ENCODE results near the gene KDR. TPM values are rescaled to one million over a fixed set of nuclear protein-coding genes. Genes with fewer than 3 reads are reported as not detected.

The KDR gene
- polyA plus RNA-seq, 1 experiment, result not detected

GRCh38 chr4:55154933-55155332, 29.5 kb upstream of the KDR start:
- ChIA-PET CTCF (no interaction called here), POLR2A (no interaction called here)
- TF ChIP-seq CTCF (IDR thresholded peaks at IDR 0.05; ENCODE audit: insufficient read depth, low read depth, low read length), result no peak
- Histone ChIP-seq H3K27me3 (ENCODE audit: control insufficient read depth, insufficient read depth, low read length) (peaks cover 2% of the 10 kb centered on the region; the same call in 1 of the 2 replicates), H3K36me3 (ENCODE audit: control insufficient read depth, insufficient read depth, low read length) (no peaks in the 10 kb centered on the region), H3K4me3 (ENCODE audit: low read depth, low read length) (no peak overlapping the region)
- DNase-seq (ENCODE audit: low read depth), result no peak

GRCh38 chr4:55154290-55154880, 29.0 kb upstream of the KDR start:
- ChIA-PET CTCF (no interaction called here), POLR2A (no interaction called here)
- Histone ChIP-seq H3K36me3 (ENCODE audit: control insufficient read depth, insufficient read depth, low read length) (no peaks in the 10 kb centered on the region), H3K27me3 (ENCODE audit: control insufficient read depth, insufficient read depth, low read length) (peaks cover 2% of the 10 kb centered on the region; the same call in 1 of the 2 replicates), H3K4me3 (ENCODE audit: low read depth, low read length) (no peak overlapping the region)
- no peak for DNase-seq (ENCODE audit: low read depth)
- TF ChIP-seq CTCF (IDR thresholded peaks at IDR 0.05; ENCODE audit: insufficient read depth, low read depth, low read length), result no peak

GRCh38 chr4:55143858-55144257, 18.5 kb upstream of the KDR start:
- no peak for DNase-seq (ENCODE audit: low read depth)
- H3K27me3 ChIP-seq (ENCODE audit: control insufficient read depth, insufficient read depth, low read length), result no peaks in the 10 kb centered on the region; the same call in 1 of the 2 replicates
- CTCF ChIA-PET, result no interaction called here
- H3K36me3 ChIP-seq (ENCODE audit: control insufficient read depth, insufficient read depth, low read length), result no peaks in the 10 kb centered on the region
- no peak overlapping the region for H3K4me3 ChIP-seq (ENCODE audit: low read depth, low read length)
- POLR2A ChIA-PET, result no interaction called here
- no peak for TF ChIP-seq CTCF (IDR thresholded peaks at IDR 0.05; ENCODE audit: insufficient read depth, low read depth, low read length)

- ChIA-PET POLR2A (no interaction called here), CTCF (no interaction called here)
- H3K36me3 ChIP-seq (ENCODE audit: control insufficient read depth, insufficient read depth, low read length), result no peaks in the 10 kb centered on the region
- TF ChIP-seq CTCF (IDR thresholded peaks at IDR 0.05; ENCODE audit: insufficient read depth, low read depth, low read length), result no peak
- no peak overlapping the region for H3K4me3 ChIP-seq (ENCODE audit: low read depth, low read length)
- no peak for DNase-seq (ENCODE audit: low read depth)
- no peaks in the 10 kb centered on the region; the same call in 1 of the 2 replicates for H3K27me3 ChIP-seq (ENCODE audit: control insufficient read depth, insufficient read depth, low read length)
These were observed 13.0 kb upstream of the KDR start for GRCh38 chr4:55138367-55138766.

- no peak for TF ChIP-seq CTCF (IDR thresholded peaks at IDR 0.05; ENCODE audit: insufficient read depth, low read depth, low read length)
- Histone ChIP-seq H3K36me3 (ENCODE audit: control insufficient read depth, insufficient read depth, low read length) (no peaks in the 10 kb centered on the region), H3K27me3 (ENCODE audit: control insufficient read depth, insufficient read depth, low read length) (no peaks in the 10 kb centered on the region; the same call in 1 of the 2 replicates), H3K4me3 (ENCODE audit: low read depth, low read length) (no peak overlapping the region)
- CTCF ChIA-PET, result no interaction called here
- no peak for DNase-seq (ENCODE audit: low read depth)
- POLR2A ChIA-PET, result no interaction called here
These were observed 11.2 kb upstream of the KDR start for GRCh38 chr4:55136634-55137033.

All from BJ (cell line).